ENCODE measurements around the gene TSPYL1. TPM values are rescaled to one million over a fixed set of nuclear protein-coding genes. Genes with fewer than 3 reads are reported as not detected.

The TSPYL1 gene
- total RNA-seq, 1 donor from 2014 or later = 79.9 TPM

DNA sequence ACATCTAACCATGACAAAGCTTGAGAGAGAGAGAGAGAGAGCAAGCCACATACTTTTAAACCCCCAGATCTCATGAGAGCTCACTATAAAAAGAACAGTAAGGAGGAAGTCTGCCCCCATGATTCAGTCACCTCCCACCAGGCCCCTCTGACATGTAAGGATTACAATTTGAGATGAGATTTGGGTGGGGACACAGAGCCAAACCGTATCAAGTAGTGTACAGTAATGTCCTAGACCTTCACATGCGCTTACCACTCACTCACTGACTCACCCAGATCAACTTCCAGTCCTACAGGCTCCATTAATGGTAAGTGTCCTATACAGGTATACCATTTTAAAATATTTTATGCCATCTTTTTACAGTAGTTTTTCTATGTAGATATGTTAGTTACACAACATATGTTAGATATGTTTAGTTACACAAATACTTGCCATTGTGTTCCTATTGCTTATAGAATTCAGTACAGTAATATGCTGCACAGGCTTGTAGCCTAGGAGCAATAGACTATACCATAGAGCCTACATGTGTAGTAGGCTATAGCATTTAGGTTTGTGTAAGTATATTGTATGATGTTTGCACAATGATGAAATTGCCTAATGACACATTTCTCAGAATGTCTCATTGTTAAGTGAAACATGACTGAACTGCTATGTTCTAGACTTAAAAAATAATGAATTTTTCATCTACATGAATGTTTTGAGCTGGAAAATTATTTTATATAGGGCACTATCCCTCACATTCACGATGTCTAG, 11.7 kb downstream of the TSPYL1 start:
- Histone ChIP-seq H3K27me3 (ENCODE audit: control insufficient read depth in 3 of 3, insufficient read depth in 3 of 3, low read length in 3 of 3) (no peaks in the 10 kb centered on the region), H3K4me3 (ENCODE audit: low read length in 3 of 3) (no peak overlapping the region), H3K9ac (ENCODE audit: low read depth in 1 of 3, low read length in 3 of 3) (no peak overlapping the region), H3K27ac (ENCODE audit: low read depth, low read length) (no peak overlapping the region), H3K36me3 (ENCODE audit: control insufficient read depth in 3 of 3, insufficient read depth in 3 of 3, low read length in 3 of 3) (peaks cover 3 to 20% (median 9%) of the 10 kb centered on the region in 3 donors), H3K9me3 (ENCODE audit: control insufficient read depth in 3 of 3, low read length in 3 of 3) (no peaks in the 10 kb centered on the region), H3K4me1 (ENCODE audit: control insufficient read depth in 3 of 3, insufficient read depth in 3 of 3, low read length in 3 of 3) (peaks cover 0 to 5% (median 0%) of the 10 kb centered on the region in 3 donors)

DNA sequence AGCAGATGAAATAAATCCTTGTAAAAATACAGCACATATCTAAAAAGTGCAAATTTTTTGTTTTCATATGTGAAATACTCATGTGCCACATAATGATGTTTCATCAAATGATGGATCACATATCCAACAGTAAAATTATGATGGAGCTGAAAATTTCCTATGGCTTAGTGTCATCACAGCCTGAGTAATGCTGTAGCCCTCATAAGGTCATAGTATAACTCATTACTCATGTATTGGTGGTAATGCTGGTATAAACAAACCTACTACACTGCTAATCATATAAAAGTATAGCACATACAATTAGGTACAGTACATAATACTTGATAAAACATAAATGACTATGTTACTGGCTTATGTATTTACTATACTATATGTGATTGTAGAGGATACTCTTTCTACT, 12.9 kb downstream of the TSPYL1 start:
- H3K27ac ChIP-seq (ENCODE audit: low read depth, low read length) = no peak overlapping the region
- H3K4me3 ChIP-seq (ENCODE audit: low read length in 3 of 3) = no peak overlapping the region
- no peak overlapping the region for H3K9ac ChIP-seq (ENCODE audit: low read depth in 1 of 3, low read length in 3 of 3)

DNA sequence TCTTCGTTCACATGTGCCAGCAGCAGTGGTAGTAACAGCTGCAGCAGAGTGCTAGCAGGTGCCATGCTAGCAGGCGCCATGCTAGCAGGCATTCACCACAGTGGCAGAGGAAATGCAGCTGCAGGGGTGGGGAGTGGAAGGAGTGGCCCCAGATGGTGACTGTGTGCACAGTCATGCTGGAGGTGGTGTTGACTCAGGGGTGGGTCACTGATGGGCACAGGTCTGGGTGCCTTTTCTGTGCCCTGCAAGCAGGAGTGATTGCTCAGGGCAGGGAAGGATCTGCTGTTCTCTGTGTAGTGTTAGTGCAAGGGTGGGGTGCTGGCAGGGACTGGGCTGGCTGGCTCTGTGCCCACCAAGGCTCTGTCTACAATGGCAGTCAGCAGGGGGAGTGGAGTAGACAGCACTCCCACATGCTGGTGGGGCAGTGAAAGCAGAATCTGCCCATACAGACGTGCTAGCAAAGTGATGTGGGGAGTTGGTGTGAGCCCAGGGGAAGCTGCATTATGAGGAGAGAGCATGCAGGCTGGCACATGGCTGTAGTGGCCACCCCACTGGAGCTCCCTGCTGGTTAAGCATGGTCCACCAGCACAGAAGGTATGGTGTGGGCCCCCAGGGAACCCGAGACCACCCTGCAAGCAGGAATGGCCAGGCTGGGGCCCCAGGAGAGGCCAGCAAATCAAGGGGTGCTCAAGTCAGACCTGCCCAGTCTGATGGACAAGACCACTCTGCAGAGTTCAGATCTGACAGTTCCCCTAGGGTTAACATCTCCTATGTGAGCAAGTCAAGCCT, 14.5 kb downstream of the TSPYL1 start:
- no peak overlapping the region for H3K9ac ChIP-seq (ENCODE audit: low read depth in 1 of 3, low read length in 3 of 3)

More for the DNA sequence above, 12.9 kb downstream of the TSPYL1 start:
- Histone ChIP-seq H3K9me3 (ENCODE audit: control insufficient read depth in 3 of 3, low read length in 3 of 3) (no peaks in the 10 kb centered on the region), H3K27me3 (ENCODE audit: control insufficient read depth in 3 of 3, insufficient read depth in 3 of 3, low read length in 3 of 3) (no peaks in the 10 kb centered on the region), H3K36me3 (ENCODE audit: control insufficient read depth in 3 of 3, insufficient read depth in 3 of 3, low read length in 3 of 3) (peaks cover 3 to 20% (median 9%) of the 10 kb centered on the region in 3 donors), H3K4me1 (ENCODE audit: control insufficient read depth in 3 of 3, insufficient read depth in 3 of 3, low read length in 3 of 3) (peaks cover 0 to 5% (median 0%) of the 10 kb centered on the region in 3 donors)

DNA sequence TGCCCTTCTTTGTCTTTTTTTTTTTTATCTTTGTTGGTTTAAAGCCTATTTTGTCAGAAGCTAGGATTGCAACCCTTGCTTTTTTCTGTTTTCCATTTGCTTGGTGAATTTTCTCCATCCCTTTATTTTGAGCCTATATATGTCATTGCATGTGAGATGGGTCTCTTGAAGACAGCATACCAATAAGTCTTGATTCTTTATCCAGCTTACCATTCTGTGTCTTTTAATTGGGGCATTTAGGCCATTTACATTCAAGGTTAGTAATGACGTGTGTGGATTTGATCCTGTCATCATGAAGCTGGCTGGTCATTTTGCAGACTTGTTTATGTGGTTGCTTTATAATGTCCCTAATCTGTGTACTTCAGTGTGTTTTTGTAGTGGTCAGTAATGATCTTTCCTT, 16.4 kb downstream of the TSPYL1 start:
- Histone ChIP-seq H3K4me1 (ENCODE audit: control insufficient read depth in 3 of 3, insufficient read depth in 3 of 3, low read length in 3 of 3) (no peaks in the 10 kb centered on the region), H3K9me3 (ENCODE audit: control insufficient read depth in 3 of 3, low read length in 3 of 3) (no peaks in the 10 kb centered on the region), H3K9ac (ENCODE audit: low read depth in 1 of 3, low read length in 3 of 3) (no peak overlapping the region), H3K27me3 (ENCODE audit: control insufficient read depth in 3 of 3, insufficient read depth in 3 of 3, low read length in 3 of 3) (no peaks in the 10 kb centered on the region), H3K4me3 (ENCODE audit: low read length in 3 of 3) (no peak overlapping the region), H3K27ac (ENCODE audit: low read depth, low read length) (no peak overlapping the region), H3K36me3 (ENCODE audit: control insufficient read depth in 3 of 3, insufficient read depth in 3 of 3, low read length in 3 of 3) (peaks cover 3 to 20% (median 7%) of the 10 kb centered on the region in 3 donors)

More for the DNA sequence above, 14.5 kb downstream of the TSPYL1 start:
- no peaks in the 10 kb centered on the region for H3K9me3 ChIP-seq (ENCODE audit: control insufficient read depth in 3 of 3, low read length in 3 of 3)
- peaks cover 3 to 17% (median 7%) of the 10 kb centered on the region in 3 donors for H3K36me3 ChIP-seq (ENCODE audit: control insufficient read depth in 3 of 3, insufficient read depth in 3 of 3, low read length in 3 of 3)
- H3K27me3 ChIP-seq (ENCODE audit: control insufficient read depth in 3 of 3, insufficient read depth in 3 of 3, low read length in 3 of 3) = no peaks in the 10 kb centered on the region
- no peak overlapping the region for H3K4me3 ChIP-seq (ENCODE audit: low read length in 3 of 3)
- peaks cover 0 to 5% (median 0%) of the 10 kb centered on the region in 3 donors for H3K4me1 ChIP-seq (ENCODE audit: control insufficient read depth in 3 of 3, insufficient read depth in 3 of 3, low read length in 3 of 3)
- no peak overlapping the region for H3K27ac ChIP-seq (ENCODE audit: low read depth, low read length)

DNA sequence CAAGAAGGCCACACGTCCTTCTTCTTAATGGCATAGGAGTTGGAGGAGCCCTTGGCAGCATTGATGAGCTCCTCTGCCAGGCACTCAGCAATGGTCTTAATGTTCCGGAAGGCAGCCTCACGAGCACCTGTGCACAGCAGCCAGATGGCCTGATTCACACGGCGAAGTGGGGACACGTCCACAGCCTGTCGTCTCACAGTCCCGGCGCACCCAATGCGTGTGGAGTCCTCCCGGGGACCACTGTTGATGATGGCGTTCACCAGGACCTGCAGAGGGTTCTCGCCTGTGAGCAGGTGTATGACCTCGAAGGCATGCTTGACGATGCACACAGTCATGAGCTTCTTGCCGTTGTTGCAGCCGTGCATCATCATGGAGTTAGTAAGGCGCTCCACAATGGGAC, 21.2 kb downstream of the TSPYL1 start:
- no peak overlapping the region for H3K27ac ChIP-seq (ENCODE audit: low read depth, low read length)
- H3K9ac ChIP-seq (ENCODE audit: low read depth in 1 of 3, low read length in 3 of 3) = no peak overlapping the region
- H3K36me3 ChIP-seq (ENCODE audit: control insufficient read depth in 3 of 3, insufficient read depth in 3 of 3, low read length in 3 of 3) = peaks cover 0 to 3% (median 0%) of the 10 kb centered on the region in 3 donors
- H3K4me3 ChIP-seq (ENCODE audit: low read length in 3 of 3) = no peak overlapping the region
- peaks cover 0 to 3% (median 0%) of the 10 kb centered on the region in 3 donors for H3K4me1 ChIP-seq (ENCODE audit: control insufficient read depth in 3 of 3, insufficient read depth in 3 of 3, low read length in 3 of 3)
- H3K27me3 ChIP-seq (ENCODE audit: control insufficient read depth in 3 of 3, insufficient read depth in 3 of 3, low read length in 3 of 3) = no peaks in the 10 kb centered on the region
- H3K9me3 ChIP-seq (ENCODE audit: control insufficient read depth in 3 of 3, low read length in 3 of 3) = no peaks in the 10 kb centered on the region

DNA sequence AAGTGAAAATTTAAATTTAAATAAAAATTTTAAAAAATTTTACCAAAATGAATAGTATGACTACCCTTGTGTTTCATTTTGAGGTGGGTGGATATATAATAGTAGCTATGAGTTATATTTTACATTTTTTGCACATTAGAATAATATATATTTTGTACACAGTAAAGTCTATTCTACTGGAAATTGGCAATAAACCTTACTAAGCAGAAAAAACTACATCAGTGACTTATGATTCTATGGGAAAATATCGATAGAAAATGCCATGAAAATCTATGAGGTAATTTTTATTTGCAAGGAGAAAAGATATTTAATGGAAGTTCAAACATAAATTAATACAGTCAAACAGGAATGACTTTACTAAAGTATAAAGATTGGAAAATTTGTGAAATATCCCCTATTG, 23.0 kb downstream of the TSPYL1 start:
- Histone ChIP-seq H3K9me3 (ENCODE audit: control insufficient read depth in 3 of 3, low read length in 3 of 3) (no peaks in the 10 kb centered on the region), H3K4me3 (ENCODE audit: low read length in 3 of 3) (no peak overlapping the region), H3K4me1 (ENCODE audit: control insufficient read depth in 3 of 3, insufficient read depth in 3 of 3, low read length in 3 of 3) (peaks cover 12 to 18% (median 13%) of the 10 kb centered on the region in 3 donors), H3K27ac (ENCODE audit: low read depth, low read length) (no peak overlapping the region), H3K27me3 (ENCODE audit: control insufficient read depth in 3 of 3, insufficient read depth in 3 of 3, low read length in 3 of 3) (no peaks in the 10 kb centered on the region), H3K36me3 (ENCODE audit: control insufficient read depth in 3 of 3, insufficient read depth in 3 of 3, low read length in 3 of 3) (peaks cover 0 to 3% (median 0%) of the 10 kb centered on the region in 3 donors), H3K9ac (ENCODE audit: low read depth in 1 of 3, low read length in 3 of 3) (no peak overlapping the region)

DNA sequence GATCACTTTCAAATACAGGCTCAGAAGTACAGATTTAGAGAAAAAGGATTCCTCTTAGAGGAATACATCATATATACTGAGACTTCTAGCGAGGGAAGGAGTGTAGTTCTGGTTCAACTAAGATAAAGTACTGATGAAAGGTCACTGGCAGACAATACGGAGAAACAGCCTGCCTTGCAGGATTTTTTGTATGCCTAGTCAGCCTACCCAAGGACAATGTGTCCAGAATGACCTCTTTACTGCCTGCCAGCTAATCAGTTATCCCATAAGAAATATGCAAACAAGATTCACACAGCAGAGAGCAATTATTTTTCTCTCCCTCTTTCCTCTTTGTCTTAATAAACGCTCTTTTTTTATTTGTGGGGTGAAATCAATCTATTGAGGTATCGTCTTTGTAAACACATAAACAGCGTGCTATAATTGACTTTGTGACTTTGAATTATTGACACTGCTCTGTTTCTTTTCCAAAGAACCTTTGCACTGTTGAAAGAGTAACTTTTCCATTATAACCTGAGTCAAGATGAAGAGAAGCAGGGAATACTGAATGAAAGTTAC, 24.4 kb downstream of the TSPYL1 start:
- Histone ChIP-seq H3K36me3 (ENCODE audit: control insufficient read depth in 3 of 3, insufficient read depth in 3 of 3, low read length in 3 of 3) (peaks cover 0 to 3% (median 0%) of the 10 kb centered on the region in 3 donors), H3K9ac (ENCODE audit: low read depth in 1 of 3, low read length in 3 of 3) (peak overlapping the region in 1 of 3 donors; percentile 72), H3K27ac (ENCODE audit: low read depth, low read length) (no peak overlapping the region), H3K4me3 (ENCODE audit: low read length in 3 of 3) (no peak overlapping the region), H3K4me1 (ENCODE audit: control insufficient read depth in 3 of 3, insufficient read depth in 3 of 3, low read length in 3 of 3) (peaks cover 17 to 28% (median 22%) of the 10 kb centered on the region in 3 donors), H3K27me3 (ENCODE audit: control insufficient read depth in 3 of 3, insufficient read depth in 3 of 3, low read length in 3 of 3) (no peaks in the 10 kb centered on the region), H3K9me3 (ENCODE audit: control insufficient read depth in 3 of 3, low read length in 3 of 3) (no peaks in the 10 kb centered on the region)

DNA sequence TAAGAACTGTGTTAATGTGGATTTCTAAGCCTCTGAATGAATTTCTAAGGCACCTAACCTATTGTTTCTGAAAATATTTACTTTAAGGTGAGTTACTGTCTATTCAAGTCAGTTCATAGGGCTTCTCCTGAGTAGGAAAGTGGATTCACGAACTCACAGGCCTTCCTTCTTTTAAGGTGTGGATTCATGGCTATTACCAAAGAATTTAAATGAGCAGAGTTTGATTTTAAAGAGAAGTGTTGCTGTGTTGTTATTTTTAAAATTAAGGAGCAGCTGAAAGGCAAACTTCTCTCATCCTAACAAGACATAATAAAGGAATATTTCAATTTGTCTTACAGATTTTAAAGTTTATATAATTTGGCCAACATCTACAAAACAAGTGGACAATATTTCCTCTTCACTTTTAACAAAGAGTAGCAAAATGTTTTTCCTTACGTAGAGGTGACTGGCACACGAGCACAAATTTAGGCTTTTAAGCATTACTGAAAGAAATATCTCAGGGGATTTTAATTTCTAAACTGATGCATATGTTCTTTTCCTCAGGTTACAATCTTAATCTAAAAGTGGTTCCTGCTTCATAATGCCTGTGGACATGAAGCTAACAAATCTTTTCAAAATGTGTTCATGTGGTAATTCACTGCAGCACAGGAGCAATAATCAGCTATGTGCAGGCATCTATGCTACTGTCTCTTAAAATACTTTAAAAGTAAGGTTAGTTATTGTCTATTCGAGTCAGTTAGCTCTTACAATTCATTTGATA, 25.3 kb downstream of the TSPYL1 start:
- Histone ChIP-seq H3K9ac (ENCODE audit: low read depth in 1 of 3, low read length in 3 of 3) (peak overlapping the region; percentile 72 to 91 (median 86)), H3K27me3 (ENCODE audit: control insufficient read depth in 3 of 3, insufficient read depth in 3 of 3, low read length in 3 of 3) (no peaks in the 10 kb centered on the region), H3K4me3 (ENCODE audit: low read length in 3 of 3) (peak overlapping the region; percentile 89 to 93 (median 92)), H3K4me1 (ENCODE audit: control insufficient read depth in 3 of 3, insufficient read depth in 3 of 3, low read length in 3 of 3) (peaks cover 17 to 28% (median 24%) of the 10 kb centered on the region in 3 donors), H3K36me3 (ENCODE audit: control insufficient read depth in 3 of 3, insufficient read depth in 3 of 3, low read length in 3 of 3) (peaks cover 0 to 3% (median 0%) of the 10 kb centered on the region in 3 donors), H3K9me3 (ENCODE audit: control insufficient read depth in 3 of 3, low read length in 3 of 3) (no peaks in the 10 kb centered on the region), H3K27ac (ENCODE audit: low read depth, low read length) (peak overlapping the region; percentile 73)

DNA sequence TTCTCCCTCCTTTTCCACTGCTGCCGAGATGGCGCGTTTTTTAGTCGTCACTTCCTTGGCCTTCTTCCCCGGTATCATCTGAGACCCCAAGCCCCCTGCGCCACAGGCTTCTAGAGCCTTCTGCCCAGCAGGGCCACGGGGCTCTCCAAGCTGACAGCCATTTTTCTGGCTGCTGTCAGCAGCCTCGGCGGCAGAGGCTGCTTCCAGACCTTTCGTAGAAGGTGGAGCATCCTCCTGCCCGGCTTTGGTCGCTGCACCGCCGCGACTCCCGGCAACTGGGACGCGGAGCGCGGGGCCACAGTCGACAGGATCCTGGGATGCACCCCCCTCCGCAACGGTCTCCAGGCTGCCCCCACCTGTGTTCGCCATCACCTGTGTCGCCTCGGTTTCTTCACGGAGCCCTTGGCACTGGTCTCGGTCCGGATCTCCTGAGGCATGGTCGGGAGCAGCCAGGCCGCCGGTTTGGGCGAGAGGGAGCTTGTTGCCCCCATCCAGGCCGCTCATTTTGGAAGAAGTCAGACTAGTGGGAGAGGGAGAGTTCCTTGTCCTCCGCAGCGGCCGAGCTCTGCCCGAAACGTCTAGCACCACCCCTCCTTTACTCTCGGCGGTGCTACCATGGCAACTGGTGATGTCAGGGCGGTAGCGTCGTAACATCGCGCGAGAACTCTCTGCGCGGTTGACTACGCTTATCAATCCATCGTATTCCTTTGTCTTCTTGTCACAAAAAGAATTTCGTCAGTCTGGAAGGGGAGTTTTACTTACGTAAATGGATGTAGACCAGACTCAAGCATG, 26.0 kb downstream of the TSPYL1 start, which contains the start of gene TSPYL4:
Gene TSPYL4, minus strand, starts transcription at position 571 of the 792 bp plus-strand sequence. Its CDS starts 67 bp downstream, at position 504.
- H3K36me3 ChIP-seq (ENCODE audit: control insufficient read depth in 3 of 3, insufficient read depth in 3 of 3, low read length in 3 of 3) = peaks cover 0 to under 1% (median 0%) of the 10 kb centered on the region in 3 donors
- peaks cover 17 to 28% (median 24%) of the 10 kb centered on the region in 3 donors for H3K4me1 ChIP-seq (ENCODE audit: control insufficient read depth in 3 of 3, insufficient read depth in 3 of 3, low read length in 3 of 3)
- no peaks in the 10 kb centered on the region for H3K9me3 ChIP-seq (ENCODE audit: control insufficient read depth in 3 of 3, low read length in 3 of 3)
- H3K4me3 ChIP-seq (ENCODE audit: low read length in 3 of 3) = peak within 1 kb of the TSS; percentile 89 to 93 (median 92)
- H3K27ac ChIP-seq (ENCODE audit: low read depth, low read length) = peak within 1 kb of the TSS; percentile 73
- no peaks in the 10 kb centered on the region for H3K27me3 ChIP-seq (ENCODE audit: control insufficient read depth in 3 of 3, insufficient read depth in 3 of 3, low read length in 3 of 3)
- H3K9ac ChIP-seq (ENCODE audit: low read depth in 1 of 3, low read length in 3 of 3) = peak within 1 kb of the TSS; percentile 72 to 91 (median 86)

Measured in skeletal muscle tissue (tissue), 4 donors.